GM12878 (cell line): ENCODE measurements around the gene ZNF394. TPM values are rescaled to one million over a fixed set of nuclear protein-coding genes. Genes with fewer than 3 reads are reported as not detected.

ENCODE experiments used
- ATAC-seq: fragments of 200-7000 bp; cut with Tn5 transposase; 3 replicates; pipeline ENCODE4 v1.9.1; 2020; ENCODE audit warnings: mild to moderate bottlenecking, moderate library complexity
- BruUV-seq: library from RNA; stranded (reverse); fragments of 400-500 nt; replicated peaks from 2 replicates; lab custom pipeline; 2021; lab: Mats Ljungman, UMichigan
- CTCF ChIA-PET: fragments of 300-600 bp; sonication (Branson Sonifier 250); formaldehyde crosslinking; extraction: SDS; loops from one replicate; lab custom pipeline; 2021; ENCODE audit warnings: inconsistent platforms; lab: Yijun Ruan, JAX
- POLR2A ChIA-PET: fragments of 350-600 bp; formaldehyde crosslinking; extraction: SDS; loops from one replicate; lab custom pipeline; 2021; ENCODE audit warnings: inconsistent platforms; lab: Charles Lee
- RAD21 ChIA-PET: fragments of 300-600 bp; sonication (Branson Sonifier 250); formaldehyde crosslinking; loops from one replicate; lab custom pipeline; 2023; ENCODE audit warnings: antibody characterized with exemption; ENCODE audit not compliant: unreplicated experiment; lab: Charles Lee
- SMC1A ChIA-PET: fragments of 300-600 bp; sonication (Branson Sonifier 250); formaldehyde crosslinking; loops from one replicate; lab custom pipeline; 2023; ENCODE audit not compliant: unreplicated experiment, uncharacterized antibody; lab: Charles Lee
- DNase-seq: peaks from one replicate; pipeline ENCODE4 v3.0.0-alpha.2; 2011; ENCODE audit warnings: low read depth, low spot score
- FAIRE-seq: peaks from 3 replicates; lab custom pipeline; 2011; peaks lifted over from hg19 to GRCh38; lab: Jason Lieb, UNC
- H2AFZ ChIP-seq: 2 replicates; pipeline ENCODE4 v1.6.0; 2011; ENCODE audit warnings: low read depth, low read length, control low read depth; ENCODE audit not compliant: control insufficient read depth
- H3K27ac ChIP-seq: 2 replicates; pipeline ENCODE4 v1.5.1; 2011; ENCODE audit warnings: control low read depth; ENCODE audit not compliant: control insufficient read depth, insufficient read depth
- H3K27me3 ChIP-seq, 2 experiments: replicated peaks in 1 of 2; 2 replicates each; pipeline versions ENCODE4 v1.6.0 to v1.6.1; 2011; ENCODE audit warnings: low read length in 1 of 2; ENCODE audit not compliant: control insufficient read depth in 2 of 2, insufficient read depth in 2 of 2
- H3K36me3 ChIP-seq, 2 experiments: 2 replicates each; pipeline ENCODE4 v1.5.1; 2011; ENCODE audit warnings: low read length in 1 of 2; ENCODE audit not compliant: control insufficient read depth in 2 of 2, insufficient read depth in 2 of 2
- H3K4me1 ChIP-seq: 2 replicates; pipeline ENCODE4 v1.6.1; 2011; ENCODE audit warnings: mild to moderate bottlenecking, low read length, moderate library complexity, mixed read lengths; ENCODE audit not compliant: control insufficient read depth, insufficient read depth
- H3K4me2 ChIP-seq: 2 replicates; pipeline ENCODE4 v1.6.0; 2011; ENCODE audit warnings: control low read depth; ENCODE audit not compliant: control insufficient read depth, insufficient read depth
- H3K4me3 ChIP-seq: fragments of 200-600 bp; sonication (generic); 2 replicates; pipeline ENCODE4 v1.5.1; 2016
- H3K79me2 ChIP-seq: 2 replicates; pipeline ENCODE4 v1.6.0; 2011; ENCODE audit warnings: low read length; ENCODE audit not compliant: control insufficient read depth, insufficient read depth
- H3K9ac ChIP-seq: 2 replicates; pipeline ENCODE4 v1.8.0; 2011; ENCODE audit warnings: low read length, control low read depth, mixed read lengths; ENCODE audit not compliant: control insufficient read depth, insufficient read depth
- H3K9me3 ChIP-seq: replicated peaks from 3 replicates; pipeline ENCODE4 v1.5.1; 2011; ENCODE audit warnings: mild to moderate bottlenecking, low read length; ENCODE audit not compliant: control insufficient read depth, insufficient read depth
- H4K20me1 ChIP-seq: 2 replicates; pipeline ENCODE4 v1.6.0; 2011; ENCODE audit not compliant: control insufficient read depth, insufficient read depth
- CBX5 ChIP-seq: sonication (generic); IDR thresholded peaks from 2 replicates; pipeline ENCODE4 v1.6.1; 2016; ENCODE audit warnings: low read depth, moderate library complexity, mild to moderate bottlenecking, inconsistent platforms
- CHD2 ChIP-seq: IDR thresholded peaks from 2 replicates; pipeline ENCODE4 v1.6.1; 2011; ENCODE audit warnings: low read depth, low read length, improper control_type of control experiment, borderline replicate concordance
- NKRF ChIP-seq: fragments of 450-650 bp; conservative IDR thresholded peaks from 2 replicates; pipeline ENCODE4 v1.6.1; 2017; ENCODE audit warnings: mild to moderate bottlenecking, moderate library complexity
- NR2C1 ChIP-seq: fragments of 450-650 bp; IDR thresholded peaks from 2 replicates; pipeline ENCODE4 v1.6.1; 2017; ENCODE audit warnings: antibody characterized with exemption, mild to moderate bottlenecking, moderate library complexity
- PBX3 ChIP-seq: IDR thresholded peaks from 2 replicates; pipeline ENCODE4 v1.6.1; 2011; ENCODE audit warnings: mild to moderate bottlenecking, low read depth, low read length, moderate library complexity; ENCODE audit not compliant: insufficient replicate concordance
- RELB ChIP-seq: fragments of 450-650 bp; IDR thresholded peaks from 2 replicates; pipeline ENCODE4 v1.6.1; 2017; ENCODE audit warnings: low read depth, mild to moderate bottlenecking, moderate library complexity
- RFX5 ChIP-seq: IDR thresholded peaks from 2 replicates; pipeline ENCODE4 v1.6.1; 2011; ENCODE audit warnings: low read depth, low read length, improper control_type of control experiment
- TCF7 ChIP-seq: IDR thresholded peaks from 2 replicates; pipeline ENCODE4 v1.6.1; 2014; ENCODE audit warnings: antibody characterized with exemption, borderline replicate concordance
- ZBTB33 ChIP-seq: fragments of 450-650 bp; IDR thresholded peaks from 2 replicates; pipeline ENCODE4 v1.6.1; 2017; ENCODE audit warnings: mild to moderate bottlenecking
- ZNF217 ChIP-seq: fragments of 450-650 bp; IDR thresholded peaks from 2 replicates; pipeline ENCODE4 v1.6.1; 2017; ENCODE audit warnings: antibody characterized with exemption, mild to moderate bottlenecking
- ZNF24 ChIP-seq: fragments of 450-650 bp; IDR thresholded peaks from 2 replicates; pipeline ENCODE4 v1.6.1; 2017; ENCODE audit warnings: antibody characterized with exemption, mild to moderate bottlenecking
- ZNF274 ChIP-seq: IDR thresholded peaks from one replicate; pipeline ENCODE4 v1.8.0; 2011; ENCODE audit not compliant: insufficient read length, insufficient read depth
- ZNF592 ChIP-seq: fragments of 450-650 bp; IDR thresholded peaks from 2 replicates; pipeline ENCODE4 v1.6.1; 2017; ENCODE audit warnings: mild to moderate bottlenecking, moderate library complexity
- WGBS: methylation state at CpG from one replicate; pipeline ENCODE4 v1.1.6; 2016; ENCODE audit warnings: low lambda C conversion rate; ENCODE audit not compliant: insufficient replicate concordance, insufficient coverage; ENCODE audit errors: missing lambda C conversion rate; 5-methylcytosine and 5-hydroxymethylcytosine counted together
- in situ Hi-C: fragments of 300-500 bp; cut with MboI; formaldehyde crosslinking; loops from 9 replicates; pipeline ENCODE4 v1.14.3; 2018; ENCODE audit warnings: mixed read lengths
- intact Hi-C: fragments of 100-400 bp; cut with micrococcal nuclease; formaldehyde crosslinking; loops from one replicate; pipeline ENCODE4 v1.14.2; 2022; ENCODE audit not compliant: unreplicated experiment
- polyA plus RNA-seq, 11 experiments: library from polyadenylated mRNA; depleted of rRNA in 4 of 11; unstranded in 6 of 11; stranded (reverse) in 5 of 11; fragments of >200 nt; fragmentation: Nextera tagmentation in 4 of 11; fragmentation: Illumina TruSeq in 1 of 11; extraction: Ambion mirVana in 4 of 11; extraction: Trizol in 1 of 11; gene quantifications; 1 replicate in 1 of 11; 2 replicates in 10 of 11; pipeline versions ENCODE4 v1.2.1 to v1.2.3, GENCODE V29; 2011 to 2016; ENCODE audit warnings: inconsistent platforms in 2 of 11, missing spikeins in 2 of 11, low read depth in 1 of 11
- total RNA-seq, 4 experiments: library from RNA; depleted of rRNA in 3 of 4; stranded (reverse); fragments of >200 nt in 3 of 4; fragmentation: Illumina TruSeq in 1 of 4; extraction: Trizol in 1 of 4; gene quantifications; 2 replicates each; pipeline versions ENCODE4 v1.2.1 to v1.2.3, GENCODE V29; 2013 to 2021

Gene ZNF394
- total and polyA plus RNA-seq, 10 of the 15 experiments (the other 5 are each of a cell fraction or from before 2014, with no cell fraction given) = 2.5 to 26.8 (median 22.7) TPM

- Histone ChIP-seq H3K9ac (no peak overlapping the region), H3K36me3 (peaks cover 6 to 25% of the 10 kb centered on the region in 2 experiments), H3K4me3 (no peak overlapping the region), H3K4me1 (no peaks in the 10 kb centered on the region), H3K79me2 (no peaks in the 10 kb centered on the region), H3K27me3 (no peaks in the 10 kb centered on the region), H3K4me2 (no peak overlapping the region), H4K20me1 (no peaks in the 10 kb centered on the region), H2AFZ (no peak overlapping the region), H3K27ac (no peak overlapping the region), H3K9me3 (peaks cover 41% of the 10 kb centered on the region)
- CTCF ChIA-PET = interaction anchor here (1.0 kb wide), 1 partner anchor 49 kb away, joined by 3 read pairs; no protein-coding TSS in a partner anchor
- BruUV-seq = no TSS peak
- POLR2A ChIA-PET = interaction anchor here (0.5 kb wide), 1 partner anchor 18 kb away, joined by 3 read pairs; no protein-coding TSS in a partner anchor
- RAD21 ChIA-PET = no interaction called here
- in situ Hi-C loops (no loop called here), intact Hi-C loops (no loop called here)
- WGBS = 95% methylated on average over 12 of the region's 12 CpGs
- no peak for ATAC-seq
- SMC1A ChIA-PET = no interaction called here
- no peak for DNase-seq
- FAIRE-seq = no peak
- TF ChIP-seq PBX3 (no peak), RFX5 (no peak), ZNF217 (peak; percentile 33; the same call in 1 of the 2 replicates), RELB (peak; percentile 36; the same call in 1 of the 2 replicates), NR2C1 (no peak), TCF7 (0 out of 2 replicates have a peak, but pooled peaks have one; percentile 13), NKRF (no peak), ZNF274 (no peak), ZNF592 (no peak), ZBTB33 (peak; percentile 54), CBX5 (peak; percentile 100), CHD2 (no peak), ZNF24 (no peak)
These were observed 31.3 kb upstream of the ZNF394 start for GRCh38 chr7:99531354-99531765.
